Subcutaneous adipose tissue (tissue), 4 donors: ENCODE data around the gene CEACAM4. TPM values are rescaled to one million over a fixed set of nuclear protein-coding genes. Genes with fewer than 3 reads are reported as not detected.

Source experiments
- small RNA-seq: library from RNA; depleted of rRNA; stranded (forward); fragments of <200 nt; gene quantifications from one replicate; pipeline ENCODE3, GENCODE V24; 2016
- total RNA-seq, 4 donors: library from RNA; depleted of rRNA; stranded (reverse); fragments of >200 nt; gene quantifications; one replicate each; pipeline ENCODE4 v1.1.0, GENCODE V29; 2016
- TF ChIP-seq, protein P1 (sequence below): fragments of 450-650 bp; IDR thresholded peaks from one replicate; pipeline ENCODE4 v1.5.1; 2016; ENCODE audit warnings: low read depth, mild to moderate bottlenecking, control low read depth, antibody characterized with exemption, moderate library complexity

The CEACAM4 gene
- total RNA-seq, 4 donors from 2014 or later: 1.9 to 3.6 (median 2.6) TPM; not detected in 1

DNA sequence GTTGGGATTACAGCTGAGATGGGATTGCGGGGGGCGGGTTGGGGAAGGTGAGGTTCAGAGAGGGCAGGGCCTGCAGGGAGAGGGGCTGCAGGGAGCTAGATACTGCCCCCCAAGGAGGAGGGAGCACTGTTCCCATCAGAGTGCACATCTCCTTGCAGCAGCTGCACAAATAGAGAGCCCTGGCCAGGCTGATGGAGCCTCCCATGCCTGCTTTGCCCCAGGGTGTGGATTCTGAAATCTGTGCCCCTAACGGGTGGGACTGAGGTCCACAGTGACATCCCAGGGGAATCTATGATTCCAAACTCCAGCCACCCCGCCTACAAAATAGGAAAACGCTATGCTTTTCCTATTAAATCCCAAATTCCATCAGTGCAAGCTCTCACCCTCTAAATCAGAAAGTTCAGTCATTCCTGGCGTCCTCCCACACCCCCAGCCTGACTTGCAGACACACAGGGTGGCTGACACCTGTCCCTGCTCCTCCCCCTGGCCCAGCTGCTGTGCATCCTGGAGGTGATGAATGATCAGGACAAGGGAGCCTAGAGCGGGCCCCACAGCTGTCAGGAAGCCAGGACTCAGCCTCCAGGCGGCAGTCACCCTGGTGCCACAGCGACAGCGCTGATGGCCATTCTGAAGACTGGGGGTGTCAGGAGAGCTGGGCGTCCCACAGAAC is 57.3 kb downstream of the CEACAM4 start:
- TF ChIP-seq, protein P1, sequence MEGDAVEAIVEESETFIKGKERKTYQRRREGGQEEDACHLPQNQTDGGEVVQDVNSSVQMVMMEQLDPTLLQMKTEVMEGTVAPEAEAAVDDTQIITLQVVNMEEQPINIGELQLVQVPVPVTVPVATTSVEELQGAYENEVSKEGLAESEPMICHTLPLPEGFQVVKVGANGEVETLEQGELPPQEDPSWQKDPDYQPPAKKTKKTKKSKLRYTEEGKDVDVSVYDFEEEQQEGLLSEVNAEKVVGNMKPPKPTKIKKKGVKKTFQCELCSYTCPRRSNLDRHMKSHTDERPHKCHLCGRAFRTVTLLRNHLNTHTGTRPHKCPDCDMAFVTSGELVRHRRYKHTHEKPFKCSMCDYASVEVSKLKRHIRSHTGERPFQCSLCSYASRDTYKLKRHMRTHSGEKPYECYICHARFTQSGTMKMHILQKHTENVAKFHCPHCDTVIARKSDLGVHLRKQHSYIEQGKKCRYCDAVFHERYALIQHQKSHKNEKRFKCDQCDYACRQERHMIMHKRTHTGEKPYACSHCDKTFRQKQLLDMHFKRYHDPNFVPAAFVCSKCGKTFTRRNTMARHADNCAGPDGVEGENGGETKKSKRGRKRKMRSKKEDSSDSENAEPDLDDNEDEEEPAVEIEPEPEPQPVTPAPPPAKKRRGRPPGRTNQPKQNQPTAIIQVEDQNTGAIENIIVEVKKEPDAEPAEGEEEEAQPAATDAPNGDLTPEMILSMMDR: no peak

Small RNA genes within 50 kb of the gene (small RNA-seq; reads per million reads assigned to genes)
- gene AC243960.4: not detected

Other genes starting within 250 kb of the CEACAM4 start
- 10 to 100 TPM; 10.9 to 20.5 (median 17.1) TPM for gene EXOSC5, start 229.7 kb downstream of the CEACAM4 start, total RNA-seq
- gene BCKDHA, start 229.3 kb downstream of the CEACAM4 start, total RNA-seq: 10 to 100 TPM; 27.9 to 59.2 (median 39.1) TPM
- 10 to 100 TPM in 1 of 4 donors, 1 to 10 TPM in 1, under 1 TPM in 2; 0.49 to 12.6 (median 1.9) TPM for gene B3GNT8, start 199.7 kb downstream of the CEACAM4 start, total RNA-seq
- gene DMAC2, start 187.2 kb downstream of the CEACAM4 start, total RNA-seq: 10 to 100 TPM; 19.9 to 33.9 (median 24.7) TPM
- gene ERICH4, start 183.9 kb downstream of the CEACAM4 start, total RNA-seq: not detected
- gene CEACAM21, start 50.9 kb downstream of the CEACAM4 start, total RNA-seq: 1 to 10 TPM in 2 of 4 donors, not detected in 2; 1.1 to 3.1 TPM
- 1 to 10 TPM in 1 of 4 donors, not detected in 3; 1.3 TPM for gene CEACAM7, start 61.2 kb upstream of the CEACAM4 start, total RNA-seq
- 1 to 10 TPM in 1 of 4 donors, under 1 TPM in 1, not detected in 2; 0.17 to 1.6 TPM for gene CEACAM5, start 81.6 kb upstream of the CEACAM4 start, total RNA-seq
- gene CEACAM6, start 128.5 kb upstream of the CEACAM4 start, total RNA-seq: not detected
- under 1 TPM in 1 of 4 donors, not detected in 3; 0.68 TPM for gene CEACAM3, start 169.5 kb upstream of the CEACAM4 start, total RNA-seq
- gene LYPD4, start 217.6 kb upstream of the CEACAM4 start, total RNA-seq: not detected
- not detected for gene DMRTC2, start 218.0 kb upstream of the CEACAM4 start, total RNA-seq
- gene RPS19, start 233.2 kb upstream of the CEACAM4 start, total RNA-seq: 100 to 1,000 TPM; 653 to 927 (median 891) TPM